Kidney glomerular epithelial cell (primary cell): ENCODE results near the gene PSG2.
"Not testable (repeated sequence)": the region's sequence is repeated elsewhere in the genome, so short reads cannot be mapped to it uniquely, and the experiment has no call there.

Experiments used
- DNase-seq: peaks from one replicate; lab custom pipeline; 2025; lab: John Stamatoyannopoulos, UW

Gene PSG2

DNA sequence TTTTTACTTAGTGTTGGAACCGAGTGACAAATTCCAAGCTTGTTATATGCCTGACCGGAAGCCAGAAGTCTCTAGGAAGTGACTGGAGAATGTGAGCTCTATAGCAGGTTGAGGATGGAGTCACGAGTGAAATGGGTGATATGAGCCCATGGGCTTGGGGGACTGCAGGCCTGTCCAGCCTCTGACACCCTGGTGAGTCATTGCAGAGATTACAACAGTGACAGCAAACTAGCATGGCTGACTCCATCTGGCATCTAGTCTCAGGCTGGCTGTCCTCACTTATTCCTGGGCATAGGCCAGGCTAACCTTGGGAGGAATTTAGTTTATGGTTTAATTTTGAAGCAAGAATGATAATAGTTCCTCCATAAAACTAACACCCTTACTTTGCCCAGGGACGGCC lies 4.6 kb downstream of the PSG2 start:
- not testable (repeated sequence) for DNase-seq

DNA sequence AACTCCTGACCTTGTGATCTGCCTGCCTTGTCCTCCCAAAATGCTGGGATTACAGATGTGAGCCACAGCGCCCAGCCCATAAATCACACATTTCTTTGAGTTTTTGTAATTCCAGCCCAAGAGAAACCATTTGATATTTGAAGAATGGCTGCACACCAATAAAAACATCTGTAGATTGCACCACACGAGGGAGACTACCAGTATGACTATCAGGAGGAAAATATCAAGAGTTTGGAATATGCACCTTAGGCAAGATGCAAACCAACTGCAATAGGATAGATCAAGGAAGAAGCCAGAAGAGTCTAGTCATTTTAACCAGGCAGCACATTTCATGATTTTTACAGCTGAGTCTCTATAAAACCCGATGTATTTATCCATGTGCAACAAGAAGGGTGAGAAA lies 20.1 kb downstream of the PSG2 start:
- not testable (repeated sequence) for DNase-seq

DNA sequence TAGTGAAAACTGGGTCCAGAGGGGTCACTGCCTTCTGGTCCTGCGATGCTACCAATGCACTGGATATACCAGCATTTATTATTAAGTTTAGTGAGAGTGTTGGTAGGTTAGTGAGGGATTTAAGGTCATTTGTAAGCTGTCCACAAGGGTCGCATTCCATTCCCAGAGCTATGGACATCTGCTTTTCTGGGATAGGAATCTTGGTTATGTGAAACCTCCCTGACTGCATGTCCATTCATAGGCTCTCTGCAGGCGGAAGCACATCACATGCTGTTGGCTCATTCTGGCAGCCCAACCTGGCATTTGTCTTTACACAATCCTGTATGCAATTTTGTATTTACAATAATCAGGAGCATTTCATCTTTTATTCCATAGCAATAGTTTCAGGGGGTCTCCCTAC lies 21.2 kb downstream of the PSG2 start:
- not testable (repeated sequence) for DNase-seq

DNA sequence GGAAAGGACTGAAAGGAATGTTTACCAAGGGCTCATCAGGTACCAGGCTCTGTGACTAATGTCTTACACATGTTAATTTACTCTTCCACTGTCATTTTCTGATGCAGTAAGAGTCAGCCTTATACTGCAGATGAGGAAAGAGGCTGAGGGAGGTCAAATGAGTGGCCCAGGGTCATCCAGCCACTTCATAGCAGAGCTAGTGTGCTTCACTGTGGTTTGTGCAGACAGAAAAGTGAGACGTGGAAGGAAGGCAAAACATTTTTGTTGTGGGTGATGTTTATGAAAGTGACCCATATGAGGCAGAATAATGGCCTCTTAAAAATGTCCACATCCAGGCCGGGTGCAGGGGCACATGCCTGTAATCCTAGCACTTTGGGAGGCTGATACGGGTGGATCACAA lies 22.2 kb downstream of the PSG2 start:
- DNase-seq: not testable (repeated sequence)

DNA sequence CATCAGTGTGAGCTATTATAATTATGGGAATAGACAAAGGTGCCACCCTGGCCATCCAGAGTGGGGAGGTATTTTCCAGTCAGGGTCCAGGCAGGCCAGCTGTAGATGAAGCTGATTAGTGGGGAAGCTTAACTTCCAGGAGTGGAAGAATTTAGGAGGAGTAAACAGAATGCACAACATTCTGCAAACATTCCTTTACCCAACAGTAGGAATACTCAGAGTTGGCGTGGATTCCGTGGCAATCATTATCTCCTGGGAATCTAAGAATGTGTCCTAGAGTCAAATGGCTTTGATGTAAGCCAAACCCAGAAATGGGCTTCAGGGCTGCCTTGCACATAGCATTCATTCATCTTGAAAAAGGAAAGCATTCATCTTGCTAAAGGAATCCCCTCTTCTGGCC lies 23.0 kb downstream of the PSG2 start:
- DNase-seq: not testable (repeated sequence)

DNA sequence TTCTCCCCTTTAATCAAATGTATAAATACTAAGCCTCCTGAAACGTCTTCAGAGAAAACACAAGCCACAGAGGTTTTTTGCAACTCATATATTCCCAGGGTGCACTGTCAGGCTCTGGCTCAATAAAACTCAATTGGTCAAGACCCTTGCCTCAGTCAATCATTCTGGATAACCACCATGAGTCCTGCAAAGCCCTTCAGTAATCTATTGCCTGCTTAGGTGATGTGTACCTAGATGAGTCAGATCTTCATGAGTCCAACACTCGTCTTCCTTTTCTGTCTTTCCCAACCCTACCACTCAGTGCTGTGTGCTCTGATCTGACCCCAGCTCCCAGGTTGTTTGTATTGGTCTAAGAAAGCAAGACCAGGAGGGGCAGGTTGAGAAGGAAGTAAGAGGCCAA lies 24.1 kb downstream of the PSG2 start:
- not testable (repeated sequence) for DNase-seq

DNA sequence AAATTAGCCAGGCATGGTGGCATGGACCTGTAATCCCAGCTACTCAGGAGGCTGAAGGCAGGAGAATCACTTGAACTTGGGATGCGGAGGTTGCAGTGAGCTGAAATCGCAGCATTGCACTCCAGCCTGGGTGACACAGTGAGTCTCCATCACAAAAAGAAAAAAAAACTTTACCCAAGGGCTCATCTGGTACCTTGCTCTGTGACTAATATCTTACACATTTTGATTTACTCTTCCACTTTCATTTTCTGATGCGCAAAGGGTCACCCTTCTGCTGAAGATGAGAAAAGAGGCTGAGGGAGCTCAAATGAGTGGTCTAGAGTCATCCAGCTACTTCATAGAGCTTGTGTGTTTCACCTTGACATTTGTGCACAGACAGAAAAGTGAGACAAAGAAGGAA lies 34.5 kb downstream of the PSG2 start:
- not testable (repeated sequence) for DNase-seq

DNA sequence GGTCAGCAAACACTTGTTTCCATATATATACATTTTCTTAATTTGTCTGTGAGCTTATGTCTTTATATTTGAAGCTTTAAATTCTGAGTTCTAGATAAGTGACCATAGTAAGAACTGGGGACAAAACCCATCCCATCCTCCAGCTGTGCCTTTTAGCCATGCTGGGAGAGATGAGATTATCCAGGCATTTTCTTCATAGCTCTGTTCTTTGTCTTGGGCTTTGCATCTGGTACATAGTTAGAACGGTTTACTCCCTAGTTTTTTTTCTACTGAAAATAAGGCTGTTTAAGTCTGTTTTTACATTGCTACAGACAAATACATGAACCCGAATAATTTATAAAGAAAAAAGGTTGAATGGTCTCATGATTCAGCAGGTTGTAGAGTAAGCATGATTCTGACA lies 35.9 kb downstream of the PSG2 start:
- not testable (repeated sequence) for DNase-seq

DNA sequence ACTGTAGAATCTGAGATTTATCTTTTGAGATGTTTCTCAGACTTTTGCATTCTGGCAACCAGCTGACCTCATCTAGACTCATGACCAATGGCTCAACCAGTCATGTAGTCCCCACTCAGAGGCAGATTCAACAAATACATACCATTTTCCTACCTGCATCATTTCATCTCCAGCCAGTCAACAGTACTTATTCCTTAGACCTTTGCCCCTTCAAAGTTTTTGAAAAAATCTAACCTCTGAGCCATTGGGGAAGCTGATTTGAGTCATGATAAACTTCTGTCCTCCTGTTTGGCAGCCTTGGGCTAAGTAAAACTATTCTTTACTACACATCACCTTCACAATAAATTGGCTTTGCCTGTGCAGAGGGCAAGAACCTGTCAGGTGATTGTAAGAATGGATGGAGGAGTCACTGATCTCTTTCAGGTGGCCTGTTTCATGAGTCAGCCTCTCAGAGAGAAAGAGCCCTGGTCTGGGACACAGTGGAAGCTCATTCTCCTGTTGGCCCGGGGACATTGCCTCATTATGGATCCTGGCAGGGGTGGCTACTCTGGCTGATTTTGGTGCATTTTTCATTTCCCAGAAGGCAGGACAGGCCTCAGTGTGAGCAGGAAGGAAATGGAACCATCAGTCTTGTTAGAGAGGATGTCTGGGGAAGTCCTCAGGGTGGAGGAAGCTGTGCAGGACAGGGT lies 38.9 kb downstream of the PSG2 start:
- not testable (repeated sequence) for DNase-seq

DNA sequence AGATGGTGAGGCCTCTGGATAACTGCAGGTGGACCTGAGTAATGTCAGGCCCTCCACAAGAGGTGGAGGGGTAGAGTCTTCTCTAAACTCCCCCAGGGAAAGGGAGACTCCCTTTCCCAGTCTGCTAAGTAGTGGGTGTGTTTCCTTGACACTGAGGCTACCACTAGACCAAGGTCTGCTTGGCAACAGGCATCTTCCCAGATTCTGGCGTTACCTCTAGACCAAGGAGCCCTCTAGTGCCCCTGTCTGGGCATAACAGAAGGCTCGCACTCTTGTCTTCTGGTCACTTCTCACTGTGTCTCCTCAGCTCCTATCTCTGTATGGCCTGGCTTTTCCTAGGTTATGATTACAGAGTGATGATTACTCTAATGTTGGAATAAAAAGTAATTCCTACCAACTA lies 50.9 kb downstream of the PSG2 start:
- peak; percentile 1 for DNase-seq

DNA sequence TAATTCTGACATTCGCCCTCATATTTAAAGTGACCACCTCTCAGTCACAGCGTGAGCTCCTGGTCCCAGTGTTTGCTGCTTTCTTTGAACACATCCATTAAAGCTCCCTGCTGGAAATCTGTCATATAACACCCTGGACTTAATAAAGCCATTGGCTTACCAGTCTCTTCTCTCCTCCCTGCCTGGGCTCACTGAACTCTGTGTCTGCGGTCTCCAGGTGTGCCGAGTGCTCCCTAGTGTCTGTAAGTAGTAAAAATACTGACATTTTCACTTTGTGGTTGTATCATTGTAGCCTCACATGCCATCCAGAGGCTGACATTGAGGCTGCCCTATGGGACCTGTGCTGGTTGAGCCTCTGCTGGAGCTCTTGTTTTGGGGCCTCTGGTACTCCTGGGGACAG lies 53.6 kb downstream of the PSG2 start:
- DNase-seq: no peak

DNA sequence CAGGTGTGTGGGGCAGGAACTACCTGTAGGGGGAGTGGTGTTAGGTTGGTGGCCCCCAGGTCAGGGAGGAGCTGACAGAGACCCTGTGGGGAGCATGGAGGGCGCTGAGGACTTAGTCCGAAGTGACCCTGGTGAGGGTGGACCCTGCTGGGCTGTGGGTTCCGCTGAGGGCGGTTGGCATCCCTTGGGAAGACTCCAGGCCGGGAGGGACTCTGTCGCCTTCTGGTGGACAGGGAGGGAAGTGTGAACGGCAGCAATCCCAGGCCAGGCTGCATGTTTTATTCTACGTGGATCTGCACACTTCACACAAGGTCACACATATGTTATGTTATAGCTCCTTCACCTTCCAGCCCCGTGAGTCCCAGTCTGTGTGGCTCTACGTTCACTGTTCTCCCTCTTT lies 54.5 kb downstream of the PSG2 start:
- not testable (repeated sequence) for DNase-seq

DNA sequence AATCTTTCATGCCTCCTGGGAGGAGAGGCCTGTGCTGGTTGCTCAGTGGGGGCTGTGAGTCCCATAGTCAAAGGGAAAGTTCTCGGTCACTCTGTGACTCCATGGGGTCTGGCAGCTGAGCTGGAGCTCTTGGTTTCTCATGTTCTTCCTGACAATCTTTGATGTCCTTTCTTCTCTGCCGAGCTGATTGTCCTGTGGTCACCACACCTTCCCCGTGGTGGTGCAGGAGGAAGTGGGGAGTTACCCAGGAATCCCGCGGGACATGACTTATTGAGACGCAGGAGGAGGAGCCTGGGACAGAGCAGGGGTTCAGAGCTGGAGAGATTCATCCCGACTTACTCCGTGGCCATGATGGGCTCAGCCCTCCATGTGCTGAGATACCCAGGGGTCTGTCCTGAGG lies 55.4 kb downstream of the PSG2 start:
- not testable (repeated sequence) for DNase-seq

DNA sequence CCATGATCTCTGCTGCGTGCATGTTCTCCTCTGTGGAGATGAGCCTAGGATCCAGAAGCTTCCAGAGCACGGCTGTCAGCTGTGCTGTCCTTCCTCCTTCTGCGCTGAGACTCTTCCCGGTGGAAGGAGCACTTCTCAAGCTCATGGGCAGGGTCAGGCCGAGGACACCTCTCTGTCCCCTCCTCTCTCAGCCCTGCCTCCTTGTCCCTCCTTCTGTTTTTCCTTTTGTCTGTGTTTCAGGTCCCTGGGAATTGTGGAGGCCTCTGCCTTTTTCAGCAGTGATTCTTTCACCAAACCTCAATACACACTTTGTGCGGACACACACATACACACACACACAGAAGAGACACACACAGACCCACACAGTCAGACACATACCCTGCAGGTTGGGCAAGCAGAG lies 56.1 kb downstream of the PSG2 start, which contains the start of gene PSG11:
TSS of gene PSG11 (minus strand) at position 101 of the 400 bp plus-strand sequence. CDS start at position 4, 97 bp downstream.
- DNase-seq: not testable (repeated sequence)

DNA sequence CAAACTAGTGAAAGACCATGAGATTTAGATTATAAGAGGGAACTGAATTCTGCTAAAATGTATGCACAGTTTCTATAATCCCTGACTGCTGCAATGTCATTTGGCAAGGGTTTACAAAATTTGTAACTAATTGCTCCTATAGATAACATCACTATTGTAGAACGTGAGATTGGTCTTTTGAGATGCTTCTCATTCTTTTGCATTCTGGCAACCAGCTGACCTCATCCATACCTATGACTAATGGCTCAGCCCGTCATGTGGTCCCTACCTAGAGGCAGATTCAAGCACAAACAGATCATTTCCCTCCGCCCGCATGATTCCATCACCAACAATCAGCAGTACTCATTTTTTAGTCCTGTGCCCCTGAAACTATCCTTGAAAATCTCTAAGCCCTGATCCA lies 60.4 kb downstream of the PSG2 start:
- DNase-seq: peak; percentile 47

DNA sequence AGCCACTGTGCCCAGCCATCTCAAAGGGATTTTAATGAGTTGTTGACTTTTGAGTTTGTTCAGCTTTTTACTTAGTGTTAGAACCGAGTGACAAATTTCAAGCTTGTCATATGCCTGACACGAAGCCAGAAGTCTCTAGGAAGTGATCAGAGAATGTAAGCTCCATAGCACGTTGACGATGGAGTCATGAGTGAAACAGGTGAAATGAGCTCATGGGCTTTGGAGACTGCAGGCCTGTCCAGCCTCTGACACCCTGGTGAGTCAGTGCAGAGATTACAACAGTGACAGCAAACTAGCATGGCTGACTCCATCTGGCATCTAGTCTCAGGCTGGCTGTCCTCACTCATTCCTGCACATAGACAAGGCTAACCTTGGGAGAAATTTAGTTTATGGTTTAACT lies 60.9 kb downstream of the PSG2 start:
- DNase-seq: peak; percentile 52

DNA sequence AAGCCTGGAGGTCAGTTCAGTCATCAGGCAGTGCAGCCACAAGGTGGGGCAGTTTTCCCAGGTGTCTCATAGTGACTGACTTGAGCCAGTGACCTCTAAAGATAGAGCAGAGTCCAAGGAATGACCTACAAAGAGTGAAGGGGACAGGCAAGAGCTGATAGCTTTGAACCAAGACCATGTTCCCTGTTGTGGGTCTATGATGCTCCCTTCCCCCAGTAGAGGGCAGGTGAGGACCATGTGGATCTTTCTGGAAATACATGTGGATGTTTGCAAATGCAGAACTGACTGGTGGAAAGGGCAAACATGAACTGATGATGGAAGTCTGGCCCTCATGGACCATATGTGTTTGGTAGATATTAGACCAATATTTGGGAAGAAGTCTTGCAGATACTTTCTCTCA lies 62.9 kb downstream of the PSG2 start:
- not testable (repeated sequence) for DNase-seq
